Upper lobe of left lung (tissue), 4 donors: ENCODE data around the gene CCND1.

Source experiments
- EP300 ChIP-seq, 4 donors: sonication (generic); formaldehyde crosslinking; IDR thresholded peaks; one replicate each; pipeline ENCODE4 v1.5.1; 2017; ENCODE audit warnings: antibody characterized with exemption in 4 of 4, control low read depth in 2 of 4
- POLR2AphosphoS5 ChIP-seq, 2 donors: sonication (generic); formaldehyde crosslinking; IDR thresholded peaks; one replicate each; pipeline ENCODE4 v1.5.1; 2017; ENCODE audit warnings: antibody characterized with exemption in 2 of 2
- TF ChIP-seq, protein P1 (sequence below), 6 experiments: fragments of 450-650 bp in 4 of 6; fragments of 200-600 bp in 2 of 6; sonication (generic) in 2 of 6; IDR thresholded peaks; one replicate each; pipeline ENCODE4 v1.5.1; 2016 to 2019; ENCODE audit warnings: antibody characterized with exemption in 6 of 6

DNA sequence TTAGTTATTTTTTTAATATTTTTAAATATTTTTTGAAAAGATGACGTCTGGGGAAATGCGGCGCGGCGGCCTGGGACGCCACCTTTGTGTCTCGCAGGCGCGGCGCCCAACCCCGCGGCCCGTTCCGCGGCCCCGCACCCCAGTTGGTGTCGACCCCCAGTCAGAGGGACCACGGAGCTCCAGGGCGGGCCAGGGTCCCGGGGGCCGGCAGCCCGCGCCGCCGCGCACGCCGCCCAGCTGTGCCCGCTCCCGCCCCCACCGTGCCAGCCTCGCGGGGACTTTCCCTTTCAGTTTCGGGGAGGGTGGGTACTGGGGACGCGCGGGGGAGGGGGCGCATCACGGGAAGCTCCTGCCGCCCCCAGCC lies 1.6 kb downstream of the CCND1 start:
- TF ChIP-seq, protein P1, sequence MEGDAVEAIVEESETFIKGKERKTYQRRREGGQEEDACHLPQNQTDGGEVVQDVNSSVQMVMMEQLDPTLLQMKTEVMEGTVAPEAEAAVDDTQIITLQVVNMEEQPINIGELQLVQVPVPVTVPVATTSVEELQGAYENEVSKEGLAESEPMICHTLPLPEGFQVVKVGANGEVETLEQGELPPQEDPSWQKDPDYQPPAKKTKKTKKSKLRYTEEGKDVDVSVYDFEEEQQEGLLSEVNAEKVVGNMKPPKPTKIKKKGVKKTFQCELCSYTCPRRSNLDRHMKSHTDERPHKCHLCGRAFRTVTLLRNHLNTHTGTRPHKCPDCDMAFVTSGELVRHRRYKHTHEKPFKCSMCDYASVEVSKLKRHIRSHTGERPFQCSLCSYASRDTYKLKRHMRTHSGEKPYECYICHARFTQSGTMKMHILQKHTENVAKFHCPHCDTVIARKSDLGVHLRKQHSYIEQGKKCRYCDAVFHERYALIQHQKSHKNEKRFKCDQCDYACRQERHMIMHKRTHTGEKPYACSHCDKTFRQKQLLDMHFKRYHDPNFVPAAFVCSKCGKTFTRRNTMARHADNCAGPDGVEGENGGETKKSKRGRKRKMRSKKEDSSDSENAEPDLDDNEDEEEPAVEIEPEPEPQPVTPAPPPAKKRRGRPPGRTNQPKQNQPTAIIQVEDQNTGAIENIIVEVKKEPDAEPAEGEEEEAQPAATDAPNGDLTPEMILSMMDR (IDR thresholded peaks at IDR 0.05) = no peak
- TF ChIP-seq EP300 (IDR thresholded peaks at IDR 0.05) (no peak), POLR2AphosphoS5 (IDR thresholded peaks at IDR 0.05) (no peak)
